ENCODE measurements around the gene AKNA.

- TF ChIP-seq CTCF (IDR thresholded peaks at IDR 0.05) (no peak), POLR2A (IDR thresholded peaks at IDR 0.05) (no peak), POLR2AphosphoS5 (IDR thresholded peaks at IDR 0.05) (no peak)
Observed at GRCh38 chr9:114375386-114376175, 12.2 kb downstream of the AKNA start.

Measured in sigmoid colon (tissue), 4 donors.